ENCODE data around the gene ZNF648.
"Not testable (repeated sequence)": the region's sequence is repeated elsewhere in the genome, so short reads cannot be mapped to it uniquely, and the experiment has no call there.

Gene ZNF648

GRCh38 chr1:182098301-182098700 lies 36.8 kb upstream of the ZNF648 start:
- CTCF ChIA-PET: no interaction called here
- POLR2A ChIA-PET: no interaction called here
- H3K4me3 ChIP-seq (ENCODE audit: low read depth, low read length): no peak overlapping the region
- DNase-seq (ENCODE audit: low read depth, low spot score): no peak
- TF ChIP-seq CTCF (IDR thresholded peaks at IDR 0.05; ENCODE audit: insufficient read depth, low read length, missing control alignments): no peak

- H3K4me3 ChIP-seq (ENCODE audit: low read depth, low read length): no peak overlapping the region
- DNase-seq (ENCODE audit: low read depth, low spot score): no peak
- ChIA-PET POLR2A (no interaction called here), CTCF (no interaction called here)
- no peak for TF ChIP-seq CTCF (IDR thresholded peaks at IDR 0.05; ENCODE audit: insufficient read depth, low read length, missing control alignments)
These were observed 34.4 kb upstream of the ZNF648 start for GRCh38 chr1:182095946-182096345.

GRCh38 chr1:182094514-182095005 lies 33.0 kb upstream of the ZNF648 start:
- CTCF ChIA-PET: interaction anchor here (0.9 to 2.1 kb wide), 4 partner anchors 10 to 301 kb away, joined by 3 to 9 read pairs (median 6); no protein-coding TSS in a partner anchor
- H3K4me3 ChIP-seq (ENCODE audit: low read depth, low read length); POLR2A ChIA-PET: not testable (repeated sequence)

GRCh38 chr1:182093781-182094180 lies 32.3 kb upstream of the ZNF648 start:
- TF ChIP-seq CTCF (IDR thresholded peaks at IDR 0.05; ENCODE audit: insufficient read depth, low read length, missing control alignments): no peak
- no peak overlapping the region for H3K4me3 ChIP-seq (ENCODE audit: low read depth, low read length)
- CTCF ChIA-PET: interaction anchor here (1.9 to 2.1 kb wide), 3 partner anchors 9 to 301 kb away, joined by 5 to 9 read pairs (median 8); no protein-coding TSS in a partner anchor
- POLR2A ChIA-PET: no interaction called here
- no peak for DNase-seq (ENCODE audit: low read depth, low spot score)

More at GRCh38 chr1:182094514-182095005, 33.0 kb upstream of the ZNF648 start:
- DNase-seq (ENCODE audit: low read depth, low spot score): not testable (repeated sequence)

- no peak overlapping the region for H3K4me3 ChIP-seq (ENCODE audit: low read depth, low read length)
- TF ChIP-seq CTCF (IDR thresholded peaks at IDR 0.05; ENCODE audit: insufficient read depth, low read length, missing control alignments): no peak
- ChIA-PET POLR2A (no interaction called here), CTCF (interaction anchor here (1.6 to 2.1 kb wide), 4 partner anchors 10 to 304 kb away, joined by 7 to 11 read pairs (median 9); no protein-coding TSS in a partner anchor)
- DNase-seq (ENCODE audit: low read depth, low spot score): no peak
These were observed 30.8 kb upstream of the ZNF648 start for GRCh38 chr1:182092336-182092735.

- ChIA-PET POLR2A (no interaction called here), CTCF (interaction anchor here (1.6 to 2.1 kb wide), 3 partner anchors 9 to 52 kb away, joined by 7 to 10 read pairs (median 8); no protein-coding TSS in a partner anchor)
- TF ChIP-seq CTCF (IDR thresholded peaks at IDR 0.05; ENCODE audit: insufficient read depth, low read length, missing control alignments): no peak
- H3K4me3 ChIP-seq (ENCODE audit: low read depth, low read length): no peak overlapping the region
- DNase-seq (ENCODE audit: low read depth, low spot score): no peak
These were observed 29.6 kb upstream of the ZNF648 start for GRCh38 chr1:182091083-182091482.
